H9 (cell line): ENCODE measurements around the gene ABCG8. TPM values are rescaled to one million over a fixed set of nuclear protein-coding genes. Genes with fewer than 3 reads are reported as not detected.

Source experiments
- DNase-seq: peaks from one replicate; pipeline ENCODE4 v3.0.0-alpha.2; 2017
- H2AFZ ChIP-seq: one replicate; pipeline ENCODE4 v1.6.1; 2013; ENCODE audit warnings: mild to moderate bottlenecking, low read length, control low read depth, moderate library complexity
- H2AK5ac ChIP-seq: 2 replicates; pipeline ENCODE4 v1.6.1; 2013; ENCODE audit warnings: low read length, control low read depth, mixed read lengths; ENCODE audit not compliant: insufficient read length
- H2BK120ac ChIP-seq: one replicate; pipeline ENCODE4 v1.6.1; 2013; ENCODE audit warnings: low read depth, mild to moderate bottlenecking, low read length, control low read depth, inconsistent platforms; ENCODE audit not compliant: poor library complexity, severe bottlenecking
- H2BK12ac ChIP-seq: 2 replicates; pipeline ENCODE4 v1.6.1; 2013; ENCODE audit warnings: low read length, control low read depth, mixed read lengths, low read depth; ENCODE audit not compliant: insufficient read length
- H2BK15ac ChIP-seq: 2 replicates; pipeline ENCODE4 v1.6.1; 2013; ENCODE audit warnings: low read depth, low read length, control low read depth
- H2BK20ac ChIP-seq: one replicate; pipeline ENCODE4 v1.6.1; 2013; ENCODE audit warnings: low read depth, mild to moderate bottlenecking, low read length, control low read depth, inconsistent platforms; ENCODE audit not compliant: poor library complexity, severe bottlenecking
- H2BK5ac ChIP-seq: 2 replicates; pipeline ENCODE4 v1.6.1; 2013; ENCODE audit warnings: low read length, control low read depth, mixed read lengths; ENCODE audit not compliant: insufficient read length
- H3K14ac ChIP-seq: 2 replicates; pipeline ENCODE4 v1.6.1; 2013; ENCODE audit warnings: low read length, control low read depth; ENCODE audit not compliant: insufficient read depth
- H3K18ac ChIP-seq: 2 replicates; pipeline ENCODE4 v1.6.1; 2013; ENCODE audit warnings: low read depth, mild to moderate bottlenecking, mixed read lengths, low read length, control low read depth; ENCODE audit not compliant: insufficient read length
- H3K23ac ChIP-seq: 2 replicates; pipeline ENCODE4 v1.6.1; 2013; ENCODE audit warnings: low read length, control low read depth, mixed read lengths, low read depth; ENCODE audit not compliant: insufficient read length
- H3K23me2 ChIP-seq: 2 replicates; pipeline ENCODE4 v1.6.1; 2013; ENCODE audit warnings: low read depth, mild to moderate bottlenecking, mixed read lengths, low read length, control low read depth; ENCODE audit not compliant: insufficient read length, poor library complexity, severe bottlenecking
- H3K27ac ChIP-seq: 2 replicates; pipeline ENCODE4 v1.5.1; 2013; ENCODE audit warnings: low read length, control low read depth, mixed read lengths, low read depth; ENCODE audit not compliant: insufficient read length
- H3K27me3 ChIP-seq: 2 replicates; pipeline ENCODE4 v1.6.1; 2013; ENCODE audit warnings: low read length, control low read depth, inconsistent platforms; ENCODE audit not compliant: insufficient read depth
- H3K4ac ChIP-seq: 2 replicates; pipeline ENCODE4 v1.6.1; 2013; ENCODE audit warnings: low read depth, mild to moderate bottlenecking, control low read depth, inconsistent platforms, low read length, moderate library complexity
- H3K4me1 ChIP-seq: 2 replicates; pipeline ENCODE4 v1.6.1; 2013; ENCODE audit warnings: low read length, control low read depth, inconsistent platforms; ENCODE audit not compliant: insufficient read depth
- H3K4me2 ChIP-seq: 2 replicates; pipeline ENCODE4 v1.6.1; 2013; ENCODE audit warnings: low read length, control low read depth, mixed read lengths; ENCODE audit not compliant: insufficient read length, insufficient read depth
- H3K56ac ChIP-seq: 2 replicates; pipeline ENCODE4 v1.6.1; 2013; ENCODE audit warnings: low read depth, mild to moderate bottlenecking, mixed read lengths, low read length, control low read depth; ENCODE audit not compliant: insufficient read length
- H3K79me1 ChIP-seq: 2 replicates; pipeline ENCODE4 v1.6.1; 2013; ENCODE audit warnings: low read depth, mild to moderate bottlenecking, moderate library complexity, low read length, control low read depth, inconsistent platforms; ENCODE audit not compliant: insufficient read depth, poor library complexity, severe bottlenecking
- H3K79me2 ChIP-seq: 2 replicates; pipeline ENCODE4 v1.6.1; 2013; ENCODE audit warnings: low read length, control low read depth, inconsistent platforms; ENCODE audit not compliant: insufficient read depth
- H3K9ac ChIP-seq: 2 replicates; pipeline ENCODE4 v1.6.1; 2013; ENCODE audit warnings: low read length, control low read depth, mixed read lengths; ENCODE audit not compliant: insufficient read length; ENCODE audit errors: extremely low read depth
- H3K9me3 ChIP-seq: one replicate; pipeline ENCODE4 v1.6.1; 2013; ENCODE audit warnings: low read depth, low read length, inconsistent platforms; ENCODE audit not compliant: control insufficient read depth
- H3T11ph ChIP-seq: one replicate; pipeline ENCODE4 v1.6.1; 2013; ENCODE audit warnings: mild to moderate bottlenecking, low read length, control low read depth, inconsistent platforms
- H4K20me1 ChIP-seq: one replicate; pipeline ENCODE4 v1.6.1; 2013; ENCODE audit not compliant: control insufficient read depth, insufficient read length, insufficient read depth
- H4K5ac ChIP-seq: 2 replicates; pipeline ENCODE4 v1.6.1; 2013; ENCODE audit warnings: low read depth, mild to moderate bottlenecking, mixed read lengths, low read length, control low read depth; ENCODE audit not compliant: insufficient read length
- H4K8ac ChIP-seq: replicated peaks from 2 replicates; pipeline ENCODE4 v1.6.1; 2013; ENCODE audit warnings: low read length, control low read depth, mixed read lengths, low read depth; ENCODE audit not compliant: insufficient read length
- H4K91ac ChIP-seq: 2 replicates; pipeline ENCODE4 v1.6.1; 2013; ENCODE audit warnings: low read depth, mild to moderate bottlenecking, moderate library complexity, mixed read lengths, low read length, control low read depth; ENCODE audit not compliant: insufficient read length
- H3K27ac Mint-ChIP-seq, 3 experiments: 2 replicates in 2 of 3; 3 replicates in 1 of 3; pipeline ENCODE4 v1.8.0; 2020 to 2021; ENCODE audit warnings: mixed read lengths in 3 of 3, mild to moderate bottlenecking in 1 of 3, moderate library complexity in 1 of 3
- H3K27me3 Mint-ChIP-seq: 2 replicates; pipeline ENCODE4 v1.8.0; 2021; ENCODE audit warnings: low read depth, mild to moderate bottlenecking, moderate library complexity, mixed read lengths
- H3K36me3 Mint-ChIP-seq, 3 experiments: 2 replicates in 2 of 3; 3 replicates in 1 of 3; pipeline ENCODE4 v1.8.0; 2020 to 2021; ENCODE audit warnings: low read depth in 3 of 3, mixed read lengths in 3 of 3; ENCODE audit not compliant: insufficient read depth in 1 of 3
- H3K4me1 Mint-ChIP-seq, 2 experiments: 2 replicates each; pipeline ENCODE4 v1.8.0; 2020; ENCODE audit warnings: mixed read lengths in 2 of 2
- H3K4me3 Mint-ChIP-seq, 2 experiments: 2 replicates in 1 of 2; 3 replicates in 1 of 2; pipeline ENCODE4 v1.8.0; 2020 to 2021; ENCODE audit warnings: mild to moderate bottlenecking in 2 of 2, mixed read lengths in 2 of 2, moderate library complexity in 1 of 2
- H3K9me3 Mint-ChIP-seq, 2 experiments: 2 replicates in 1 of 2; 3 replicates in 1 of 2; pipeline ENCODE4 v1.8.0; 2020; ENCODE audit warnings: mild to moderate bottlenecking in 2 of 2, mixed read lengths in 2 of 2, moderate library complexity in 1 of 2
- WGBS: extraction: QIAGEN DNeasy Blood & Tissue Kit; methylation state at CpG from one replicate; pipeline ENCODE4 v1.1.7; 2013; ENCODE audit warnings: missing lambda C conversion rate, low lambda C conversion rate, mixed read lengths; ENCODE audit not compliant: insufficient read length; ENCODE audit errors: extremely low coverage; 5-methylcytosine and 5-hydroxymethylcytosine counted together
- total RNA-seq: library from RNA; stranded (reverse); gene quantifications from 2 replicates; pipeline ENCODE4 v1.2.1, GENCODE V29; 2021
- TF ChIP-seq, protein P1 (sequence below): fragments of 200-600 bp; sonication (generic); conservative IDR thresholded peaks from 3 replicates; pipeline ENCODE4 v1.8.0; 2021; ENCODE audit warnings: antibody characterized with exemption, mild to moderate bottlenecking

The ABCG8 gene
- total RNA-seq, 1 experiment from 2014 or later, result not detected

DNA sequence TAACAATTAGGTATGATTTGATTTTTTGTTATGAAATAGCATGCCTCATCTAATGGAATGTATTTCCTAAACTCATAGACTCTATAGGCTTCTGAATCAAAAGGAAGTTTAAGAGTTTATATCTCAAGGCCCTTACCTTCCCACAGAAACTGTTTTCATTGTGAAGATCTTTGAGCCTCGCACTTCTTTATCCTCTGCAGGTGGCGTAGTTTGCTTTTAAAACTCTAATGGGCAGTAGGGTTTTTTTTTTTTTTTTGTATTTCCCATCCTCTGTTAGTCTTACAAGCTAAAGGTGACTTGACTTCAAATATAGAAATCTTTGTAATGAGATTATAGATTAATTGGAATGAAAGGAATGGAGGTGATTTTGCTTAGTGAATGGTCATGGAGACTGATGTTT lies 36.6 kb upstream of the ABCG8 start:
- no peak overlapping the region for H2AK5ac ChIP-seq
- H2BK12ac ChIP-seq, result no peak overlapping the region
- no peak overlapping the region for H3K56ac ChIP-seq
- H2BK15ac ChIP-seq, result no peak overlapping the region
- WGBS, result no CpG with 5 or more reads among the region's 2 CpGs
- no peaks in the 10 kb centered on the region for H3K4me1 ChIP-seq
- no peak overlapping the region for H3K4ac ChIP-seq
- no peak overlapping the region for H3K27ac ChIP-seq
- no peak overlapping the region for H3K4me2 ChIP-seq
- H3T11ph ChIP-seq, result no peak overlapping the region
- no peak overlapping the region for H3K18ac ChIP-seq
- H4K5ac ChIP-seq, result no peak overlapping the region
- TF ChIP-seq, protein P1, sequence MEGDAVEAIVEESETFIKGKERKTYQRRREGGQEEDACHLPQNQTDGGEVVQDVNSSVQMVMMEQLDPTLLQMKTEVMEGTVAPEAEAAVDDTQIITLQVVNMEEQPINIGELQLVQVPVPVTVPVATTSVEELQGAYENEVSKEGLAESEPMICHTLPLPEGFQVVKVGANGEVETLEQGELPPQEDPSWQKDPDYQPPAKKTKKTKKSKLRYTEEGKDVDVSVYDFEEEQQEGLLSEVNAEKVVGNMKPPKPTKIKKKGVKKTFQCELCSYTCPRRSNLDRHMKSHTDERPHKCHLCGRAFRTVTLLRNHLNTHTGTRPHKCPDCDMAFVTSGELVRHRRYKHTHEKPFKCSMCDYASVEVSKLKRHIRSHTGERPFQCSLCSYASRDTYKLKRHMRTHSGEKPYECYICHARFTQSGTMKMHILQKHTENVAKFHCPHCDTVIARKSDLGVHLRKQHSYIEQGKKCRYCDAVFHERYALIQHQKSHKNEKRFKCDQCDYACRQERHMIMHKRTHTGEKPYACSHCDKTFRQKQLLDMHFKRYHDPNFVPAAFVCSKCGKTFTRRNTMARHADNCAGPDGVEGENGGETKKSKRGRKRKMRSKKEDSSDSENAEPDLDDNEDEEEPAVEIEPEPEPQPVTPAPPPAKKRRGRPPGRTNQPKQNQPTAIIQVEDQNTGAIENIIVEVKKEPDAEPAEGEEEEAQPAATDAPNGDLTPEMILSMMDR, result no peak
- Mint-ChIP-seq H3K9me3 (no peaks in the 10 kb centered on the region), H3K36me3 (no peaks in the 10 kb centered on the region), H3K27me3 (no peaks in the 10 kb centered on the region), H3K4me3 (no peak overlapping the region), H3K4me1 (no peaks in the 10 kb centered on the region), H3K27ac (no peak overlapping the region; a peak in 1 of 7 replicates)
- H2BK5ac ChIP-seq, result no peak overlapping the region
- H3K9ac ChIP-seq, result no peak overlapping the region
- no peaks in the 10 kb centered on the region for H3K27me3 ChIP-seq
- H4K91ac ChIP-seq, result no peak overlapping the region
- H3K23me2 ChIP-seq, result no peaks in the 10 kb centered on the region
- H4K20me1 ChIP-seq, result no peaks in the 10 kb centered on the region
- H2BK20ac ChIP-seq, result no peak overlapping the region
- H3K14ac ChIP-seq, result no peak overlapping the region
- H3K9me3 ChIP-seq, result no peaks in the 10 kb centered on the region
- H3K79me2 ChIP-seq, result no peaks in the 10 kb centered on the region
- no peak overlapping the region for H3K23ac ChIP-seq
- no peaks in the 10 kb centered on the region for H3K79me1 ChIP-seq
- H2BK120ac ChIP-seq, result no peak overlapping the region
- no peak for DNase-seq
- no peak overlapping the region for H2AFZ ChIP-seq
- no peak overlapping the region for H4K8ac ChIP-seq
